NCI-H748 (cell line): ENCODE results near the gene NUDT8.
"Not testable (repeated sequence)": the region's sequence is repeated elsewhere in the genome, so short reads cannot be mapped to it uniquely, and the experiment has no call there.

Source experiments
- DNase-seq: peaks from one replicate; lab custom pipeline; 2025; ENCODE audit not compliant: unreplicated experiment; lab: John Stamatoyannopoulos, UW

NUDT8 gene

DNA sequence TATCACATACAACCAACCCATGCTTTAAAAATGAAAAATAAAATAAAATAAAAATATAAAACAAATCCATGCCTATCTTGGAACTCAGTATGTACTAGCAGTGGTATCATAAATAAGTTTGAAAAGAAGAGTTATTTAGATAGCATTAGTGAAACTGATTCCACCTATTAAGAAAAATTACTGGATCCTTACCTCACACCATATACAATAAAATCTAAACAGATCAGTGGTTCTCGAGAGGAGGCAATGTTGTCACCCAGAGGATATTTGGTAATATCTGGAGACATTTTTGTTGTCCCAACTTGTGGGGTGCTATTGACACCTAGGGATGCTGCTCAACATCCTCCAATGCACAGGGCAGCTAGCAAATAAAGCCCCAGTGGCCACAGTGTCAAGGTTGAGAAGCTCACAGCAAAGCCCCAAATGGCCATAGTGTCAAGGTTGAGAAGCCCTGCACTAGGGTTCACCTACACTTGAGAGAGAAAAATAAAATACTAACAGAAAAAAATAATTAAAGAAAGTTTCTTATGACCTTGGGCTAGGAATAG lies 32.9 kb downstream of the NUDT8 start:
- DNase-seq = no peak

DNA sequence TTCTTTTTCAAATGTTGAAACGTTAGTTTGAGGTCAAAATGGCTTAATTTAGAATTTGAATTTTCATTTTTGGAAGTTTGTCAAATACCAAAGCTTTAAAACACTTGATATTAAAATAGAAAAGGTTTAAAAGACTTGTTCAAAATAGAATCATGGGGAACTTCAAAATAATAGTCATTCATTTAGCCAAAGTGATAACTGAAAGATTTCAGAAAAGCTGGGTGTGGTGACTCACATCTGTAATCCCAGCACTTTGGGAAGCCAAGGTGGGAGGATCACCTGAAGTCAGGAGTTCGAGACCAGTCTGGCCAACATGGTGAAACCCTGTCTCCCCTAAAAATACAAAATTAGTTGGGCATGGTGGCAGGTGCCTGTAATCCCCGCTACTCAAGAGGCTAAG lies 35.3 kb downstream of the NUDT8 start:
- no peak for DNase-seq

- no peak for DNase-seq
Measured at GRCh38 chr11:67593565-67593905, 36.2 kb downstream of the NUDT8 start.

GRCh38 chr11:67592880-67593564 lies 36.7 kb downstream of the NUDT8 start:
- no peak for DNase-seq

GRCh38 chr11:67588899-67589415 lies 40.8 kb downstream of the NUDT8 start:
- DNase-seq = not testable (repeated sequence)

DNA sequence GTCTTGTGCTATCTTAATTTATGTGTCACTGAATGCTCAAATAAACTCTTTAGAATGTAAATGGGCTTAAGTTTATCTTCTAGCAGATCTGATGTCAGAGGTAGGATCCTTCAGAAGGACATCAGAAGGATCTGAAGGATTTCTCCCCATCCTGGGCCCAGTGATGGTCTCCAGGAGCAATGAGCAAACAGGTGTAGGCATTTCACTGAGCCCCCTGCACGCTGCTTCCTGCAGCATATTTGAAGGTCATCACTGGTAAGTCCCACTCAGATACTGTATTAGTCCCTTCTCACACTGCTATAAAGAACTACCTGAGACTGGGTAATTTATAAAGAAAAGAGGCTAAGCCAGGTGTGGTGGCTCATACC lies 41.6 kb downstream of the NUDT8 start:
- DNase-seq = no peak

DNA sequence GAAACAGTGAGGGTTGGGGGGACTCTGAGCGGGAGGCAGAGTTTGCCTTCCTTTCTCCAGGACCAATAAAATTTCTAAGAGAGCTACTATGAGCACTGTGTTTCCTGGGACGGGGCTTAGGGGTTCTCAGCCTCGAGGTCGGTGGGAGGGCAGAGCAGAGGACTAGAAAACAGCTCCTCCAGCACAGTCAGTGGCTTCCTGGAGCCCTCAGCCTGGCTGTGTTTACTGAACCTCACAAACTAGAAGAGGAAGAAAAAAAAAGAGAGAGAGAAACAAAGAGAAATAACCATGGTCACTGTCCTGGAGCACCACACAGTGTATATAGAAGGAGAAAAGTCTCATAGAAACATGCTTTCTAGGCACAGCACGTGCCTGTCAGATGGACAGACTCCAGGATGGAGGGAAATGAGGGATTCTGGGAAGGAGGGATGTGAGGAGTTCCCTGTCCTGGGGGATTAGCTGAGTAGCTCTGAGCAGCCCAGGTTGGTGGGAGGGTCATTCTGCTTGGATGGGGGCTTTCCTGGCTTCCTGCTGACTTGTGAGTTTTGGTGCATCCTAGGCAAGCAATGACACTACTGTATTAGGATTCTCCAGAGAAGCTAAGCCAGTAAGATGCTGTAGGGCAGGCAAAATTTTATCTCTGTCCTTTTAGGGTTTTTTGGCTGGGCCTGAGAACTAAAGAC lies 43.0 kb downstream of the NUDT8 start:
- no peak for DNase-seq

DNA sequence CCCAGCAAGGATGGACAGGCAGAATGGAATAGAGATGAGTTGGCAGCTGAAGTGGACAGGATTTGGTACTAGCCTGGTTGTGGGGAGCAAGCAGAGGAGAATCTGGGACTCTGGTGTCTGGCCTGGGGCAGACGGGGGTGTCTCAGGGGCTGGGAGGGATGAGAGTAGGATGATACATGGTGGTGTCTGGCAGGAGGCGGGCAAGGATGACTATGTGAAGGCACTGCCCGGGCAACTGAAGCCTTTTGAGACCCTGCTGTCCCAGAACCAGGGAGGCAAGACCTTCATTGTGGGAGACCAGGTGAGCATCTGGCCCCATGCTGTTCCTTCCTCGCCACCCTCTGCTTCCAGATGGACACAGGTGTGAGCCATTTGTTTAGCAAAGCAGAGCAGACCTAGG lies 43.8 kb downstream of the NUDT8 start:
- DNase-seq = no peak

GRCh38 chr11:67584881-67585873 lies 44.6 kb downstream of the NUDT8 start:
- DNase-seq = no peak

DNA sequence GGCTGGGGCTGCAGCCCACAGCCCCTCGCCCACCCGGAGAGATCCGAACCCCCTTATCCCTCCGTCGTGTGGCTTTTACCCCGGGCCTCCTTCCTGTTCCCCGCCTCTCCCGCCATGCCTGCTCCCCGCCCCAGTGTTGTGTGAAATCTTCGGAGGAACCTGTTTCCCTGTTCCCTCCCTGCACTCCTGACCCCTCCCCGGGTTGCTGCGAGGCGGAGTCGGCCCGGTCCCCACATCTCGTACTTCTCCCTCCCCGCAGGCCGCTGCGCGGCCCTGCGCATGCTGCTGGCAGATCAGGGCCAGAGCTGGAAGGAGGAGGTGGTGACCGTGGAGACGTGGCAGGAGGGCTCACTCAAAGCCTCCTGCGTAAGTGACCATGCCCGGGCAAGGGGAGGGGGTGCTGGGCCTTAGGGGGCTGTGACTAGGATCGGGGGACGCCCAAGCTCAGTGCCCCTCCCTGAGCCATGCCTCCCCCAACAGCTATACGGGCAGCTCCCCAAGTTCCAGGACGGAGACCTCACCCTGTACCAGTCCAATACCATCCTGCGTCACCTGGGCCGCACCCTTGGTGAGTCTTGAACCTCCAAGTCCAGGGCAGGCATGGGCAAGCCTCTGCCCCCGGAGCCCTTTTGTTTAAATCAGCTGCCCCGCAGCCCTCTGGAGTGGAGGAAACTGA lies 45.4 kb downstream of the NUDT8 start:
- DNase-seq = no peak

DNA sequence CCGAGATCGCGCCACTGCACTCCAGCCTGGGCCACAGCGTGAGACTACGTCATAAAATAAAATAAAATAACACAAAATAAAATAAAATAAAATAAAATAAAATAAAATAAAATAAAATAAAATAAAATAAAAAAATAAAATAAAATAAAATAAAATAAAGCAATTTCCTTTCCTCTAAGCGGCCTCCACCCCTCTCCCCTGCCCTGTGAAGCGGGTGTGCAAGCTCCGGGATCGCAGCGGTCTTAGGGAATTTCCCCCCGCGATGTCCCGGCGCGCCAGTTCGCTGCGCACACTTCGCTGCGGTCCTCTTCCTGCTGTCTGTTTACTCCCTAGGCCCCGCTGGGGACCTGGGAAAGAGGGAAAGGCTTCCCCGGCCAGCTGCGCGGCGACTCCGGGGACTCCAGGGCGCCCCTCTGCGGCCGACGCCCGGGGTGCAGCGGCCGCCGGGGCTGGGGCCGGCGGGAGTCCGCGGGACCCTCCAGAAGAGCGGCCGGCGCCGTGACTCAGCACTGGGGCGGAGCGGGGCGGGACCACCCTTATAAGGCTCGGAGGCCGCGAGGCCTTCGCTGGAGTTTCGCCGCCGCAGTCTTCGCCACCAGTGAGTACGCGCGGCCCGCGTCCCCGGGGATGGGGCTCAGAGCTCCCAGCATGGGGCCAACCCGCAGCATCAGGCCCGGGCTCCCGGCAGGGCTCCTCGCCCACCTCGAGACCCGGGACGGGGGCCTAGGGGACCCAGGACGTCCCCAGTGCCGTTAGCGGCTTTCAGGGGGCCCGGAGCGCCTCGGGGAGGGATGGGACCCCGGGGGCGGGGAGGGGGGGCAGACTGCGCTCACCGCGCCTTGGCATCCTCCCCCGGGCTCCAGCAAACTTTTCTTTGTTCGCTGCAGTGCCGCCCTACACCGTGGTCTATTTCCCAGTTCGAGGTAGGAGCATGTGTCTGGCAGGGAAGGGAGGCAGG lies 46.2 kb downstream of the NUDT8 start, which contains the start of gene GSTP1:
GSTP1 (plus strand) TSS at position 566 of the 958 bp plus-strand sequence; CDS start at position 598, 32 bp downstream.
- DNase-seq = no peak

GRCh38 chr11:67582011-67582410 lies 47.7 kb downstream of the NUDT8 start:
- no peak for DNase-seq

- peak; percentile 42 for DNase-seq
Measured at GRCh38 chr11:67581469-67581868, 48.3 kb downstream of the NUDT8 start.

- no peak for DNase-seq
Measured at GRCh38 chr11:67577951-67578350, 51.8 kb downstream of the NUDT8 start.
